ENCODE measurements around the gene COPS3. TPM values are rescaled to one million over a fixed set of nuclear protein-coding genes. Genes with fewer than 3 reads are reported as not detected.

The COPS3 gene
- total RNA-seq, 1 donor from 2014 or later, result 85.2 TPM

- no peak for DNase-seq (ENCODE audit: low read depth)
These were observed 34.2 kb downstream of the COPS3 start for GRCh38 chr17:17246879-17247278.

GRCh38 chr17:17243163-17243562 is 37.9 kb downstream of the COPS3 start:
- DNase-seq (ENCODE audit: low read depth), result no peak

- no peak for DNase-seq (ENCODE audit: low read depth)
These were observed 38.8 kb downstream of the COPS3 start for GRCh38 chr17:17242246-17242645.

- no peak for DNase-seq (ENCODE audit: low read depth)
These were observed 39.4 kb downstream of the COPS3 start for GRCh38 chr17:17241656-17242055.

GRCh38 chr17:17239832-17240231 is 41.2 kb downstream of the COPS3 start:
- DNase-seq (ENCODE audit: low read depth), result no peak

- DNase-seq (ENCODE audit: low read depth), result peak; percentile 92
These were observed 43.8 kb downstream of the COPS3 start, which contains the start of gene FLCN for GRCh38 chr17:17237026-17237799. Gene FLCN (minus strand): TSS chr17:17237168. CDS start chr17:17228137, 9,031 bp downstream.

GRCh38 chr17:17236295-17237025 is 44.6 kb downstream of the COPS3 start:
- DNase-seq (ENCODE audit: low read depth), result peak; percentile 77

GRCh38 chr17:17235212-17236174 is 45.6 kb downstream of the COPS3 start:
- peak; percentile 59 for DNase-seq (ENCODE audit: low read depth)

- peak; percentile 22 for DNase-seq (ENCODE audit: low read depth)
These were observed 48.8 kb downstream of the COPS3 start for GRCh38 chr17:17232303-17232621.

- DNase-seq (ENCODE audit: low read depth), result no peak
These were observed 49.3 kb downstream of the COPS3 start for GRCh38 chr17:17231621-17232302.

GRCh38 chr17:17229416-17230384 is 51.3 kb downstream of the COPS3 start:
- peak; percentile 54 for DNase-seq (ENCODE audit: low read depth)

GRCh38 chr17:17228521-17229279 is 52.3 kb downstream of the COPS3 start:
- no peak for DNase-seq (ENCODE audit: low read depth)

GRCh38 chr17:17227608-17228520 is 53.2 kb downstream of the COPS3 start:
- peak; percentile 30 for DNase-seq (ENCODE audit: low read depth)

- DNase-seq (ENCODE audit: low read depth), result no peak
These were observed 54.4 kb downstream of the COPS3 start for GRCh38 chr17:17226451-17227265.

- no peak for DNase-seq (ENCODE audit: low read depth)
These were observed 55.1 kb downstream of the COPS3 start for GRCh38 chr17:17225901-17226300.

GRCh38 chr17:17224137-17224536 is 56.9 kb downstream of the COPS3 start:
- DNase-seq (ENCODE audit: low read depth), result no peak

GRCh38 chr17:17223736-17224135 is 57.3 kb downstream of the COPS3 start:
- DNase-seq (ENCODE audit: low read depth), result no peak

Measured in myocyte (in vitro differentiated cells).